HepG2 (cell line): ENCODE measurements around the gene SP110. TPM values are rescaled to one million over a fixed set of nuclear protein-coding genes. Genes with fewer than 3 reads are reported as not detected.

Experiments used
- ATAC-seq: fragments of 200-7000 bp; cut with Tn5 transposase; 3 replicates; pipeline ENCODE4 v1.9.1; 2020; ENCODE audit warnings: mild to moderate bottlenecking, moderate library complexity
- BruUV-seq: library from RNA; stranded (reverse); fragments of 400-500 nt; replicated peaks from 2 replicates; lab custom pipeline; 2021; lab: Mats Ljungman, UMichigan
- CTCF ChIA-PET: fragments of 300-600 bp; formaldehyde crosslinking; extraction: SDS; loops from one replicate; lab custom pipeline; 2021; ENCODE audit warnings: low total read pairs, inconsistent platforms, low intra/inter-chr PET ratio; lab: Yijun Ruan, JAX
- POLR2A ChIA-PET: fragments of 350-600 bp; sonication (Branson Sonifier 250); formaldehyde crosslinking; loops from one replicate; lab custom pipeline; 2020; ENCODE audit warnings: antibody characterized with exemption, inconsistent platforms; lab: Yijun Ruan, JAX
- DNase-seq: peaks from one replicate; pipeline ENCODE4 v3.0.0-alpha.2; 2015; ENCODE audit warnings: low spot score
- FAIRE-seq: peaks from 3 replicates; lab custom pipeline; 2011; peaks lifted over from hg19 to GRCh38; lab: Jason Lieb, UNC
- H2AFZ ChIP-seq: one replicate; pipeline ENCODE4 v1.6.1; 2011; ENCODE audit warnings: low read length, inconsistent platforms
- H3K27ac ChIP-seq: fragments of 300-600 bp; 3 replicates; pipeline ENCODE4 v1.8.0; 2011; ENCODE audit warnings: mixed run types, mild to moderate bottlenecking, mixed read lengths, low read length, inconsistent platforms; ENCODE audit not compliant: insufficient read depth; ENCODE audit errors: extremely low read length
- H3K27me3 ChIP-seq, 2 experiments: fragments of 200-600 bp in 1 of 2; 2 replicates in 1 of 2; 3 replicates in 1 of 2; pipeline versions ENCODE4 v1.6.0 to v1.8.0; 2011; ENCODE audit warnings: low read length in 2 of 2, mild to moderate bottlenecking in 2 of 2, moderate library complexity in 2 of 2, inconsistent platforms in 1 of 2; ENCODE audit not compliant: insufficient read depth in 2 of 2, control insufficient read depth in 1 of 2
- H3K36me3 ChIP-seq, 2 experiments: fragments of 200-600 bp in 1 of 2; replicated peaks in 1 of 2; 2 replicates in 1 of 2; 3 replicates in 1 of 2; pipeline versions ENCODE4 v1.5.1 to v1.8.0; 2011; ENCODE audit warnings: low read length in 2 of 2, inconsistent platforms in 1 of 2; ENCODE audit not compliant: insufficient read depth in 2 of 2, control insufficient read depth in 1 of 2
- H3K4me1 ChIP-seq: 2 replicates; pipeline ENCODE4 v1.5.1; 2012; ENCODE audit warnings: low read length, inconsistent platforms; ENCODE audit not compliant: insufficient read depth
- H3K4me2 ChIP-seq: 2 replicates; pipeline ENCODE4 v1.6.0; 2011; ENCODE audit warnings: low read depth, low read length, inconsistent platforms
- H3K4me3 ChIP-seq, 3 experiments: fragments of 200-600 bp in 1 of 3; sonication (generic), shearing (Covaris generic) in 1 of 3; replicated peaks in 1 of 3; 2 replicates each; pipeline ENCODE4 v1.5.1; 2011 to 2016; ENCODE audit warnings: low read length in 3 of 3, inconsistent platforms in 2 of 3, low read depth in 2 of 3, mild to moderate bottlenecking in 2 of 3, control low read depth in 1 of 3, mixed read lengths in 1 of 3; ENCODE audit not compliant: insufficient read depth in 1 of 3
- H3K79me2 ChIP-seq: one replicate; pipeline ENCODE4 v1.6.1; 2011; ENCODE audit warnings: low read length, inconsistent platforms; ENCODE audit not compliant: insufficient read depth
- H3K9ac ChIP-seq: 2 replicates; pipeline ENCODE4 v1.6.0; 2011; ENCODE audit warnings: mild to moderate bottlenecking, low read depth, low read length, inconsistent platforms; ENCODE audit not compliant: insufficient read depth
- H3K9me3 ChIP-seq: 2 replicates; pipeline ENCODE4 v1.5.1; 2012; ENCODE audit warnings: mild to moderate bottlenecking, low read length
- H4K20me1 ChIP-seq: 2 replicates; pipeline ENCODE4 v1.6.0; 2011; ENCODE audit warnings: inconsistent platforms, mild to moderate bottlenecking, low read length, moderate library complexity; ENCODE audit not compliant: insufficient read depth
- ATAD3A ChIP-seq: sonication (generic); formaldehyde crosslinking; IDR thresholded peaks from 2 replicates; pipeline ENCODE4 v1.4.0; 2020; ENCODE audit warnings: missing genetic modification reagents
- CBX5 ChIP-seq: sonication (generic); formaldehyde crosslinking; IDR thresholded peaks from 2 replicates; pipeline ENCODE4 v1.4.0; 2020; ENCODE audit warnings: missing genetic modification reagents, borderline replicate concordance
- KDM2A ChIP-seq: sonication (generic); formaldehyde crosslinking; IDR thresholded peaks from 2 replicates; pipeline ENCODE4 v1.4.0; 2020; ENCODE audit warnings: low read depth, missing genetic modification reagents, borderline replicate concordance
- PITX1 ChIP-seq: sonication (generic); formaldehyde crosslinking; IDR thresholded peaks from 2 replicates; pipeline ENCODE4 v1.5.1; 2020; ENCODE audit warnings: mild to moderate bottlenecking, missing genetic modification reagents
- RNF219 ChIP-seq: sonication (generic); formaldehyde crosslinking; IDR thresholded peaks from 2 replicates; pipeline ENCODE4 v1.5.0; 2020; ENCODE audit warnings: mild to moderate bottlenecking, missing genetic modification reagents
- SRSF9 ChIP-seq: fragments of 200-400 bp; formaldehyde crosslinking; IDR thresholded peaks from 2 replicates; pipeline ENCODE4 v1.6.1; 2018; ENCODE audit warnings: borderline replicate concordance, mild to moderate bottlenecking, low read depth, low read length; ENCODE audit not compliant: insufficient read depth, poor library complexity, severe bottlenecking
- ZNF143 ChIP-seq: sonication (generic); formaldehyde crosslinking; IDR thresholded peaks from 2 replicates; pipeline ENCODE4 v1.4.0; 2020; ENCODE audit warnings: missing genetic modification reagents
- ZNF24 ChIP-seq: fragments of 450-650 bp; IDR thresholded peaks from 2 replicates; pipeline ENCODE4 v1.6.1; 2017; ENCODE audit warnings: antibody characterized with exemption, mild to moderate bottlenecking
- ZNF280D ChIP-seq: sonication (generic); formaldehyde crosslinking; IDR thresholded peaks from 2 replicates; pipeline ENCODE4 v1.5.1; 2020; ENCODE audit warnings: mild to moderate bottlenecking, missing genetic modification reagents
- ZNF569 ChIP-seq: sonication (generic); formaldehyde crosslinking; IDR thresholded peaks from 2 replicates; pipeline ENCODE4 v1.5.0; 2020; ENCODE audit warnings: mild to moderate bottlenecking, missing genetic modification reagents, moderate library complexity, borderline replicate concordance
- ZNF878 ChIP-seq: sonication (generic); formaldehyde crosslinking; IDR thresholded peaks from 2 replicates; pipeline ENCODE4 v1.8.1; 2023; ENCODE audit warnings: mild to moderate bottlenecking, missing genetic modification reagents, moderate library complexity
- ZSCAN29 ChIP-seq: sonication (generic); formaldehyde crosslinking; conservative IDR thresholded peaks from 2 replicates; pipeline ENCODE4 v1.4.0; 2020; ENCODE audit warnings: mild to moderate bottlenecking, missing genetic modification reagents
- WGBS: methylation state at CpG from one replicate; pipeline ENCODE4 v1.1.6; 2017; ENCODE audit warnings: low lambda C conversion rate; 5-methylcytosine and 5-hydroxymethylcytosine counted together
- in situ Hi-C: cut with HindIII; loops from 2 replicates; pipeline ENCODE4 v1.10.0; 2017; ENCODE audit warnings: low pct_unique_long_range_greater_than_20kb; ENCODE audit not compliant: extremely low pct_ligation_motif_present
- intact Hi-C: fragments of 100-400 bp; cut with micrococcal nuclease; formaldehyde crosslinking; loops from one replicate; pipeline ENCODE4 v1.10.0; 2022; ENCODE audit not compliant: unreplicated experiment
- polyA plus RNA-seq, 8 experiments: library from polyadenylated mRNA; depleted of rRNA in 3 of 8; stranded (reverse) in 7 of 8; unstranded in 1 of 8; fragments of >200 nt; fragmentation: Illumina TruSeq in 4 of 8; extraction: Trizol in 4 of 8; gene quantifications; 2 replicates each; pipeline versions ENCODE4 v1.2.1 to v1.2.3, GENCODE V29; 2011 to 2016; ENCODE audit warnings: low read depth in 4 of 8, missing spikeins in 1 of 8, mixed read lengths in 1 of 8; ENCODE audit not compliant: insufficient read depth in 1 of 8
- total RNA-seq, 5 experiments: library from RNA; depleted of rRNA; stranded (reverse); fragments of >200 nt; fragmentation: Illumina TruSeq; extraction: Trizol; gene quantifications; 2 replicates each; pipeline ENCODE4 v1.2.3, GENCODE V29; 2016; ENCODE audit warnings: low read depth in 1 of 5

Gene SP110
- total and polyA plus RNA-seq, 2 of the 13 experiments (the other 11 are each of a cell fraction or from before 2014, with no cell fraction given): 7.9 to 10.4 TPM

DNA sequence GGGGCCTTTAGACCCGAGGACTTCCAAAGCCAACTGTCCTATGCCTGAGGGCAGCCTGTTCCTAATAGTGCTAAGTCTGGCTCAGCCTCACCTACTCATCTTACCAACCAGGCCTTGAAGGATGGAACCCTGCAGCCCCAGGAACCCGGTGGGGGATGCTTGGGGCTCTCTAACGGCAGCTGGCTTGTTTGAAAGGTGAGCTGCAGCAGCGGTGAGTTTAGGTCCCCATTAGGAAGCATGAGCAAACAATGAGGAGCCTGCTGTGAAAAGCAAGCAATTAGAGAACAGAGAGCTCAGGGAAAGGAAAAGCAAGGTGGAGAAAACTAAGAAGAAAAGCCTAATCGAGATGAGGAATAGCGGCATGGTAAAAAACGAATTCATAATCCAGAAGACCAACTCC lies 39.9 kb downstream of the SP110 start:
- no peak; the same call in 2 of the 3 replicates for ATAC-seq
- H2AFZ ChIP-seq: no peak overlapping the region
- no peaks in the 10 kb centered on the region for H4K20me1 ChIP-seq
- no peak overlapping the region for H3K9ac ChIP-seq
- H3K36me3 ChIP-seq: 0 out of 5 replicates have a peak, but pooled peaks cover 0 to 7% of the 10 kb centered on the region in 2 experiments
- no peak for FAIRE-seq
- CTCF ChIA-PET: no interaction called here
- H3K4me2 ChIP-seq: no peak overlapping the region
- POLR2A ChIA-PET: no interaction called here
- H3K4me3 ChIP-seq: no peak overlapping the region
- intact Hi-C loops (no loop called here), in situ Hi-C loops (no loop called here)
- no peaks in the 10 kb centered on the region for H3K9me3 ChIP-seq
- H3K4me1 ChIP-seq: no peaks in the 10 kb centered on the region
- no TSS peak for BruUV-seq
- no peak for TF ChIP-seq ZNF24
- no peak for TF ChIP-seq ZNF569 (CRISPR knock-in tag)
- no peak for TF ChIP-seq ATAD3A (CRISPR knock-in tag)
- no peak for TF ChIP-seq ZSCAN29 (CRISPR knock-in tag)
- TF ChIP-seq SRSF9: no peak
- TF ChIP-seq KDM2A (CRISPR knock-in tag): no peak
- DNase-seq: no peak
- 76% methylated on average over 7 of the region's 7 CpGs for WGBS
- H3K79me2 ChIP-seq: no peaks in the 10 kb centered on the region
- no peak overlapping the region for H3K27ac ChIP-seq
- no peaks in the 10 kb centered on the region for H3K27me3 ChIP-seq

GRCh38 chr2:230178546-230179485 lies 41.0 kb downstream of the SP110 start:
- Histone ChIP-seq H3K9ac (no peak overlapping the region), H3K27me3 (no peaks in the 10 kb centered on the region), H3K27ac (no peak overlapping the region), H3K4me3 (no peak overlapping the region), H3K9me3 (no peaks in the 10 kb centered on the region), H3K79me2 (no peaks in the 10 kb centered on the region), H3K36me3 (0 out of 5 replicates have a peak, but pooled peaks cover 0 to 7% of the 10 kb centered on the region in 2 experiments), H3K4me1 (no peaks in the 10 kb centered on the region), H4K20me1 (no peaks in the 10 kb centered on the region), H2AFZ (no peak overlapping the region), H3K4me2 (no peak overlapping the region)
- no TSS peak for BruUV-seq
- FAIRE-seq (no peak), ATAC-seq (no peak), DNase-seq (no peak)
- in situ Hi-C loops (no loop called here), intact Hi-C loops (no loop called here)
- WGBS: 95% methylated on average over 7 of the region's 7 CpGs
- POLR2A ChIA-PET: no interaction called here
- CTCF ChIA-PET: no interaction called here
- TF ChIP-seq ZNF280D (CRISPR knock-in tag): no peak
- TF ChIP-seq PITX1 (CRISPR knock-in tag): no peak
- no peak for TF ChIP-seq CBX5 (CRISPR knock-in tag)
- no peak for TF ChIP-seq ZNF143 (CRISPR knock-in tag)
- TF ChIP-seq ZNF878 (CRISPR knock-in tag): no peak
- no peak for TF ChIP-seq RNF219
